Esophagus muscularis mucosa (tissue), 3 donors: Measurements from ENCODE around the gene CELF5.

Experiments
- CTCF ChIP-seq, 3 experiments: fragments of 200-600 bp in 2 of 3; fragments of 450-650 bp in 1 of 3; sonication (generic) in 2 of 3; IDR thresholded peaks; one replicate each; pipeline ENCODE4 v1.5.1; 2017 to 2019; ENCODE audit warnings: antibody characterized with exemption in 3 of 3, mild to moderate bottlenecking in 2 of 3, moderate library complexity in 1 of 3
- POLR2A ChIP-seq: fragments of 450-650 bp; IDR thresholded peaks from one replicate; pipeline ENCODE4 v1.6.1; 2017; ENCODE audit warnings: antibody characterized with exemption, moderate library complexity, mild to moderate bottlenecking, low read depth
- POLR2AphosphoS5 ChIP-seq, 2 donors: sonication (generic); formaldehyde crosslinking; IDR thresholded peaks; one replicate each; pipeline ENCODE4 v1.6.1; 2017; ENCODE audit warnings: antibody characterized with exemption in 2 of 2

GRCh38 chr19:3279306-3279705 lies 54.8 kb downstream of the CELF5 start:
- TF ChIP-seq CTCF (IDR thresholded peaks at IDR 0.05) (no peak), POLR2AphosphoS5 (IDR thresholded peaks at IDR 0.05) (no peak), POLR2A (no peak)
